Germinal center (tissue), 1 donor: Measurements from ENCODE around the gene NR0B2.
"Not testable (repeated sequence)": the region's sequence is repeated elsewhere in the genome, so short reads cannot be mapped to it uniquely, and the experiment has no call there.

Experiments
- DNase-seq: peaks from one replicate; pipeline ENCODE4 v3.0.0; 2012; ENCODE audit warnings: mixed read lengths, low spot score

Gene NR0B2

GRCh38 chr1:26889551-26890466 is 24.0 kb downstream of the NR0B2 start, which contains the start of gene GPN2:
GPN2 (minus strand) TSS chr1:26890283; CDS start chr1:26890096, 187 bp downstream.
- peak; percentile 90 for DNase-seq

DNA sequence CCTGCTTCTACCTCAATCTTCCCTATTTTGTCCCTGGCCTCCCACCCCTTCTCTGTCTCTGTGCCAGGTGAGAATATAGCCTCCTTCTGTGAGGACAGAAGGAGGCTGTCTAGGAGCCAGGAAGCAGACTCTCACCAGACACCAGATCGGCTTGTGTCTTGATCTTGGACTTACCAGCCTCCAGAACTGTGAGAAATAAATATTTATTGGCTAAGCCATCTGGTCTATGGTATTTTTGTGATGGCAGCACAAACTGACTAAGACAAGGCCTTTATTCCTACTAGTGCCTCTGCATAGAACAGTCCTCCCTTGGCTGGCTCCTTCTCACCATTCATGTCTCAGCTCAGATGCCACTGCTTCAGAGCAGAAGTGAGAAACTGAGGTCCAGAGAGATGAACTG is 25.5 kb downstream of the NR0B2 start:
- no peak for DNase-seq

- DNase-seq: no peak
Observed at GRCh38 chr1:26887125-26887524, 26.6 kb downstream of the NR0B2 start.

DNA sequence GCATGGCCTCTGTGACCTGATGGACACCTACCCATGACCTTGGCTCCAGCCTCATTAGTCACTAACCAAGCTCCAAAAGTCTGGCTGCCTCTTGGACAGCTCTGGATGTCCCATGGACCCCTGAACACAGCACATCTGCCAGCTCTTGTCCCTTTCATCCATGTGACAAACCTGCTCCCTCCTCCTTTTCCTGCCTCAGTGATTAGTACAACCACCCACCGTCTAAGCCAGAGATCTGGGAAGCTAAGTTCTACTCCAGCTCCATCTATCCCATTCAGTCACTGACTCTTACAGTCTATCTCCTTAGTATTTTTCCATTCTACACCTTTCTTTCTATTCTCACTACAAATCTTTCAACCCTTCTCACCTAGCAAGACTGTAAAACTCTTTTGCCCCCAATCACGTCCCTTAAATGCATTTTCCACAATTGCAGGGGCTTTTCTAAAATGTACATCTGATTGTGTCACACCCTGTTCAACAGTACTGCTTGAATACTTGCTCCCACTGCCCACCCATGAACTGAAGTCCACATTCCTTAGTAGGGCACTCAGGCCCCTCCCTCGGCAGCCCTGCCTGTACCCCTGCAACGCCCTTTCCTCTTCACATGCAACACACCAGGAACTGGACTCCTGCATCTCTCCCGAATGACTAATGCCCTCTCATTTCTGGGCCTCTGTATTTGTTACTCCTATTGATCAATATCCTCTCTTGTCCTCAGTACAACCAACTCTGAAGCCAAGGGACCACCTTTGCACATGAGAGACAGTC is 30.9 kb downstream of the NR0B2 start:
- no peak for DNase-seq

- not testable (repeated sequence) for DNase-seq
Observed at GRCh38 chr1:26881611-26882010, 32.2 kb downstream of the NR0B2 start.

GRCh38 chr1:26879793-26880192 is 34.0 kb downstream of the NR0B2 start:
- DNase-seq: no peak

DNA sequence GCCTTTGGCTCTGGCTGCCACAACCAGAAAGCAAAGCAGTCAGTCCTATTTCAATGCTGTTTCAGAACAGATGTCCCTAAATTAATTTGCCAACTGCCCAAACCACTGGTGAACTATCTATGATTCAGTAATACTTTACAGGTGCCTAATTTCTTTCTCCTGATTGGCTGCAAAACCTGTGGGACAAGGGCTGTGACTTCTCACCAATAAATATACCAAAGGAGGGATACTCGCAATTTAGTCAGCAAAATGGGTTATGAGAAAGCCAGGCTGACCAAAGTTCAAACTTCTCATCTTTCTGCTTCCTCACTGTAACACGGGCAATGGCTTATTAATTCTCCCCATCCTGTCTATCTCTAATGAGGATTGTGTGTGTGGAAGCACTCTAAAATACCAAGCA is 36.4 kb downstream of the NR0B2 start:
- DNase-seq: no peak

DNA sequence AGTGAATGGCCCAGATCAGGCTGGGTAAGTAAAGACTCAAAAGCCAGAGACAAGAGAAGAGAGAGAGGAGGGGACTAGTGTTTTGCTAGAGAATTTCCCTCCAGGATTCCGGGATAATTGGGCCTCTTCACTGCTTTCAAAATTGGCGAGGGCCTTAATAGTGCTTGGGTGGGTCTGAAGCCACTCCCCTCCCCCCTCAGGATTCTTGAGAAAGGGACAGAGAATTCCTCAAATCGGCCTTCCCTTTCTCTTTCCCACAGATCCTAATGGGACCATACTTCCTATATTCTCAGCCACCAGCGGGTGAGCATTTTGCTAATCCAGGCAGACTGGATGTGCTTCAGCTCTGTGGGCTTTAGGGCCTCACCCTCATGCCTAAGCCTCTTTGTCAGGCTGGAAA is 38.9 kb downstream of the NR0B2 start:
- no peak for DNase-seq

DNA sequence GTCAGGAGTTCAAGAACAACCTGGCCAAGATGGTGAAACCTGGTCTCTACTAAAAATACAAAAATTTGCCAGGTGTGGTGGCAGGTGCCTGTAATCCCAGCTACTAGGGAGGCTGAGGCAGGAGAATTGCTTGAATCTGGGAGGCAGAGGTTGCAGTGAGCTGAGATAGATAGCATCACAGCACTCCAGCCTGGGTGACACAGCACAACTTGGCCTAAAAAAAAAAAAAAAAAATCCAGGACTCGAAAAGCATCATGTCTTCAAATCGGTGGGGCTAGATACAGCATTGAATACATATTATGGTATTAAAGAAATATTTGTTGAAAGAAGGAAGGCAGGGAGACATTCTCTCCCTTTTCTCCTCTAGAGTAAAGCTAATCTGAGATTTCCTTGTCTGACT is 40.7 kb downstream of the NR0B2 start:
- DNase-seq: not testable (repeated sequence)

- peak; percentile 96 for DNase-seq
Observed at GRCh38 chr1:26864610-26865480, 48.9 kb downstream of the NR0B2 start.

DNA sequence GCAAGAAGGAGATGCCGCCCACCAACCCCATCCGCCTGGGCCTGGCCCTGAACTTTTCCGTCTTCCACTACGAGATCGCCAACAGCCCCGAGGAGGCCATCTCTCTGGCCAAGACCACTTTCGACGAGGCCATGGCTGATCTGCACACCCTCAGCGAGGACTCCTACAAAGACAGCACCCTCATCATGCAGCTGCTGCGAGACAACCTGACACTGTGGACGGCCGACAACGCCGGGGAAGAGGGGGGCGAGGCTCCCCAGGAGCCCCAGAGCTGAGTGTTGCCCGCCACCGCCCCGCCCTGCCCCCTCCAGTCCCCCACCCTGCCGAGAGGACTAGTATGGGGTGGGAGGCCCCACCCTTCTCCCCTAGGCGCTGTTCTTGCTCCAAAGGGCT is 50.1 kb downstream of the NR0B2 start:
- no peak for DNase-seq

GRCh38 chr1:26862781-26863684 is 50.7 kb downstream of the NR0B2 start, which contains the start of gene SFN:
SFN (plus strand) TSS chr1:26863149; CDS start chr1:26863213, 64 bp downstream.
- peak; percentile 54 for DNase-seq

- no peak for DNase-seq
Observed at GRCh38 chr1:26861889-26862378, 51.8 kb downstream of the NR0B2 start.
